ENCODE results near the gene STARD3. TPM values are rescaled to one million over a fixed set of nuclear protein-coding genes. Genes with fewer than 3 reads are reported as not detected.

Gene STARD3
- total RNA-seq, 2 donors from 2014 or later: 60.3 to 60.5 TPM

- TF ChIP-seq, protein P1, sequence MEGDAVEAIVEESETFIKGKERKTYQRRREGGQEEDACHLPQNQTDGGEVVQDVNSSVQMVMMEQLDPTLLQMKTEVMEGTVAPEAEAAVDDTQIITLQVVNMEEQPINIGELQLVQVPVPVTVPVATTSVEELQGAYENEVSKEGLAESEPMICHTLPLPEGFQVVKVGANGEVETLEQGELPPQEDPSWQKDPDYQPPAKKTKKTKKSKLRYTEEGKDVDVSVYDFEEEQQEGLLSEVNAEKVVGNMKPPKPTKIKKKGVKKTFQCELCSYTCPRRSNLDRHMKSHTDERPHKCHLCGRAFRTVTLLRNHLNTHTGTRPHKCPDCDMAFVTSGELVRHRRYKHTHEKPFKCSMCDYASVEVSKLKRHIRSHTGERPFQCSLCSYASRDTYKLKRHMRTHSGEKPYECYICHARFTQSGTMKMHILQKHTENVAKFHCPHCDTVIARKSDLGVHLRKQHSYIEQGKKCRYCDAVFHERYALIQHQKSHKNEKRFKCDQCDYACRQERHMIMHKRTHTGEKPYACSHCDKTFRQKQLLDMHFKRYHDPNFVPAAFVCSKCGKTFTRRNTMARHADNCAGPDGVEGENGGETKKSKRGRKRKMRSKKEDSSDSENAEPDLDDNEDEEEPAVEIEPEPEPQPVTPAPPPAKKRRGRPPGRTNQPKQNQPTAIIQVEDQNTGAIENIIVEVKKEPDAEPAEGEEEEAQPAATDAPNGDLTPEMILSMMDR (conservative IDR thresholded peaks at IDR 0.05): no peak
- H3K9ac ChIP-seq (ENCODE audit: extremely low read depth, low read length, poor library complexity, severe bottlenecking): no peak overlapping the region
- Mint-ChIP-seq H3K9me3 (no peaks in the 10 kb centered on the region), H3K4me1 (peaks cover 27% of the 10 kb centered on the region), H3K27me3 (ENCODE audit: insufficient read depth) (no peaks in the 10 kb centered on the region), H3K4me3 (peak overlapping the region; percentile 86), H3K27ac (no peak overlapping the region), H3K36me3 (ENCODE audit: low read depth) (no peaks in the 10 kb centered on the region)
- no peaks in the 10 kb centered on the region for H3K36me3 ChIP-seq (ENCODE audit: control insufficient read depth, insufficient read depth, low read length)
- no peak overlapping the region for H3K27ac ChIP-seq (ENCODE audit: low read depth, low read length)
- WGBS, 2 experiments (ENCODE audit: insufficient coverage in 1 of 2, insufficient read length in 1 of 2): 92 to 97% methylated on average over 4 to 7 of the region's 7 CpGs
- peak overlapping the region; percentile 84 for H3K4me3 ChIP-seq (ENCODE audit: low read length)
- H3K27me3 ChIP-seq (ENCODE audit: control insufficient read depth, insufficient read depth, low read length, poor library complexity, severe bottlenecking): no peaks in the 10 kb centered on the region
- DNase-seq: no peak
- no peaks in the 10 kb centered on the region for H3K9me3 ChIP-seq (ENCODE audit: control insufficient read depth, low read length)
- no peaks in the 10 kb centered on the region for H3K4me1 ChIP-seq (ENCODE audit: control insufficient read depth, insufficient read depth, low read length)
Observed at GRCh38 chr17:39638317-39638716, 1.4 kb downstream of the STARD3 start.

- H3K9me3 ChIP-seq (ENCODE audit: control insufficient read depth, low read length): no peaks in the 10 kb centered on the region
- H3K9ac ChIP-seq (ENCODE audit: extremely low read depth, low read length, poor library complexity, severe bottlenecking): no peak overlapping the region
- no peak overlapping the region for H3K27ac Mint-ChIP-seq
- DNase-seq: no peak
- no peak overlapping the region for H3K4me3 ChIP-seq (ENCODE audit: low read length)
- no peaks in the 10 kb centered on the region for H3K4me1 ChIP-seq (ENCODE audit: control insufficient read depth, insufficient read depth, low read length)
- no peaks in the 10 kb centered on the region for H3K36me3 Mint-ChIP-seq (ENCODE audit: low read depth)
- H3K9me3 Mint-ChIP-seq: no peaks in the 10 kb centered on the region
- H3K27ac ChIP-seq (ENCODE audit: low read depth, low read length): no peak overlapping the region
- peaks cover 29% of the 10 kb centered on the region for H3K4me1 Mint-ChIP-seq
- TF ChIP-seq, protein P1 (conservative IDR thresholded peaks at IDR 0.05): no peak
- H3K27me3 Mint-ChIP-seq (ENCODE audit: insufficient read depth): no peaks in the 10 kb centered on the region
- 88 to 100% methylated on average over 1 to 2 of the region's 2 CpGs for WGBS, 2 experiments (ENCODE audit: insufficient coverage in 1 of 2, insufficient read length in 1 of 2)
- H3K4me3 Mint-ChIP-seq: no peak overlapping the region
- H3K36me3 ChIP-seq (ENCODE audit: control insufficient read depth, insufficient read depth, low read length): no peaks in the 10 kb centered on the region
- no peaks in the 10 kb centered on the region for H3K27me3 ChIP-seq (ENCODE audit: control insufficient read depth, insufficient read depth, low read length, poor library complexity, severe bottlenecking)
Observed at GRCh38 chr17:39639043-39639442, 2.1 kb downstream of the STARD3 start.

GRCh38 chr17:39639566-39640458, 2.9 kb downstream of the STARD3 start:
- H3K27me3 ChIP-seq (ENCODE audit: control insufficient read depth, insufficient read depth, low read length, poor library complexity, severe bottlenecking): no peaks in the 10 kb centered on the region
- Mint-ChIP-seq H3K4me1 (peaks cover 31% of the 10 kb centered on the region), H3K27me3 (ENCODE audit: insufficient read depth) (no peaks in the 10 kb centered on the region), H3K27ac (peak overlapping the region; percentile 55), H3K36me3 (ENCODE audit: low read depth) (no peaks in the 10 kb centered on the region), H3K4me3 (no peak overlapping the region), H3K9me3 (no peaks in the 10 kb centered on the region)
- H3K4me3 ChIP-seq (ENCODE audit: low read length): no peak overlapping the region
- peaks cover under 1% of the 10 kb centered on the region for H3K4me1 ChIP-seq (ENCODE audit: control insufficient read depth, insufficient read depth, low read length)
- H3K9ac ChIP-seq (ENCODE audit: extremely low read depth, low read length, poor library complexity, severe bottlenecking): no peak overlapping the region
- 84% methylated on average over 11 of the region's 11 CpGs for WGBS, 2 experiments (ENCODE audit: insufficient coverage in 1 of 2, insufficient read length in 1 of 2)
- DNase-seq: no peak
- H3K9me3 ChIP-seq (ENCODE audit: control insufficient read depth, low read length): no peaks in the 10 kb centered on the region
- no peaks in the 10 kb centered on the region for H3K36me3 ChIP-seq (ENCODE audit: control insufficient read depth, insufficient read depth, low read length)
- TF ChIP-seq, protein P1 (conservative IDR thresholded peaks at IDR 0.05): no peak
- H3K27ac ChIP-seq (ENCODE audit: low read depth, low read length): no peak overlapping the region
